Right lobe of liver (tissue), 4 donors: Measurements from ENCODE around the gene ACAN.

ENCODE experiments used
- CTCF ChIP-seq, 4 donors: fragments of 200-600 bp in 3 of 4; fragments of 450-650 bp in 1 of 4; IDR thresholded peaks; one replicate each; pipeline versions ENCODE4 v1.5.1 to v1.8.0; 2016 to 2022; ENCODE audit warnings: antibody characterized with exemption in 4 of 4, mild to moderate bottlenecking in 2 of 4
- POLR2A ChIP-seq: fragments of 450-650 bp; IDR thresholded peaks from one replicate; pipeline ENCODE4 v1.6.1; 2017; ENCODE audit warnings: antibody characterized with exemption, mild to moderate bottlenecking
- donor health status: DM: no; HTN: no; CAD: no.
- donor health status: DM: no; HTN: no; CAD: no.
- donor health status: DM: no; HTN: yes; CAD: no.

DNA sequence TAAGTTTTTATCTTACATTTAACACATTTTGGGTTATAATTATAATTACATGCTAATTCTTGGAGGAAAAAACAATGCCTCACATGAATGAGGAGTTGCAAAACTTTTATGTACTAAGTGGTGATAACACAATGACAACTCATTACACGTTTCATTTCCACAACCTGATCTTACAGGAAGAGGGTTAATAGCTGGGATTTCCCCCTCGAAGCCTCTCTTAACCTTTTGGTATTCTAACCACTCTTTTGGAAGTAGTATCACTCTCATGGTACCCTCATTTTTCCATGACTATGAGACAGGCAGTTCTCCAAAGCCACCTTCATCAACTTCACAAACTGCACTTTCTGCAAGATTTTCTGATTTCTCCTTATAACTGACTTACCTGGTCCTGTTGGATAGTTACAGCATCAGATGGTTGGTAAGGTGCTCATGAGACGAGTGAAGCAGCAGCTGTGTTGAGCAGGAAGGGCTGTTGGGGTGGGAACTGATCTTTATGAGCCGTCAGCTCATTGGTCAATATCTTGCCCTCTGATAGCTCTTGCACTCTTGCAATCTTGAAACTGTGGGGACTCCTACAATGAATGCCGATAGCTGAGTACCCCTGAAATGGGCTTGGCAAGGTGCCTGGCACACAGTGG, 41.6 kb downstream of the ACAN start:
- TF ChIP-seq CTCF (IDR thresholded peaks at IDR 0.05) (no peak), POLR2A (no peak)
